BLaER1 treated with 17β-estradiol and CSF1 and Interleukin-3, amounts not matched to agents 10 nM and 100 nM (cell line): Measurements from ENCODE around the gene DAB2IP.

Experiments
- H3K27ac ChIP-seq, 11 experiments: shearing (Covaris generic); formaldehyde crosslinking; 2 replicates each; pipeline ENCODE4 v1.8.1; 2022
- H3K27me3 ChIP-seq, 11 experiments: shearing (Covaris generic); formaldehyde crosslinking; 2 replicates each; pipeline ENCODE4 v1.8.1; 2022
- H3K36me3 ChIP-seq, 11 experiments: shearing (Covaris generic); formaldehyde crosslinking; 2 replicates each; pipeline ENCODE4 v1.8.1; 2022
- H3K4me1 ChIP-seq, 10 experiments: shearing (Covaris generic); formaldehyde crosslinking; 2 replicates each; pipeline ENCODE4 v1.8.1; 2022
- H3K4me2 ChIP-seq, 11 experiments: shearing (Covaris generic); formaldehyde crosslinking; 2 replicates each; pipeline ENCODE4 v1.8.1; 2022
- H3K4me3 ChIP-seq, 10 experiments: shearing (Covaris generic); formaldehyde crosslinking; 2 replicates each; pipeline ENCODE4 v1.8.1; 2022
- H3K9ac ChIP-seq, 11 experiments: shearing (Covaris generic); formaldehyde crosslinking; 2 replicates each; pipeline ENCODE4 v1.8.1; 2022
- H3K9me3 ChIP-seq, 11 experiments: shearing (Covaris generic); formaldehyde crosslinking; replicated peaks in 1 of 11; 2 replicates each; pipeline ENCODE4 v1.8.1; 2022
- H4K20me1 ChIP-seq, 11 experiments: shearing (Covaris generic); formaldehyde crosslinking; 2 replicates each; pipeline ENCODE4 v1.8.1; 2022
- Cebpa-rat ChIP-seq, 11 experiments: shearing (Covaris generic); IDR thresholded peaks; 2 replicates each; pipeline ENCODE4 v1.8.1; 2022

Gene DAB2IP

GRCh38 chr9:121631978-121632418 lies 19.4 kb upstream of the DAB2IP start:
- Histone ChIP-seq H3K9me3 (no peaks in the 10 kb centered on the region), H3K27me3 (no peaks in the 10 kb centered on the region), H3K4me2 (peak overlapping the region in 6 of 11 experiments; percentile 2 to 84 (median 72); a peak in 7 of 22 replicates), H3K27ac (no peak overlapping the region), H3K4me1 (peaks cover 48 to 87% (median 80%) of the 10 kb centered on the region in 10 experiments), H3K4me3 (no peak overlapping the region), H3K36me3 (no peaks in the 10 kb centered on the region), H3K9ac (no peak overlapping the region), H4K20me1 (peaks cover 0 to 28% (median 0%) of the 10 kb centered on the region in 11 experiments; a peak in 4 of 22 replicates)
- no peak for TF ChIP-seq Cebpa-rat (IDR thresholded peaks at IDR 0.05)

GRCh38 chr9:121633119-121633714 lies 18.2 kb upstream of the DAB2IP start:
- no peak for TF ChIP-seq Cebpa-rat (IDR thresholded peaks at IDR 0.05)
- Histone ChIP-seq H3K27me3 (no peaks in the 10 kb centered on the region), H3K9ac (no peak overlapping the region), H3K4me3 (no peak overlapping the region), H3K4me2 (peak overlapping the region in 7 of 11 experiments; percentile 71 to 84 (median 77); a peak in 13 of 22 replicates), H3K9me3 (no peaks in the 10 kb centered on the region), H4K20me1 (peaks cover 0 to 28% (median 0%) of the 10 kb centered on the region in 11 experiments; a peak in 4 of 22 replicates), H3K36me3 (no peaks in the 10 kb centered on the region), H3K27ac (no peak overlapping the region; a peak in 1 of 22 replicates), H3K4me1 (peaks cover 49 to 87% (median 80%) of the 10 kb centered on the region in 10 experiments)

GRCh38 chr9:121633736-121634135 lies 17.7 kb upstream of the DAB2IP start:
- Histone ChIP-seq H3K4me3 (no peak overlapping the region), H3K4me1 (peaks cover 46 to 87% (median 80%) of the 10 kb centered on the region in 10 experiments), H3K9ac (no peak overlapping the region), H4K20me1 (peaks cover 0 to 28% (median 0%) of the 10 kb centered on the region in 11 experiments; a peak in 4 of 22 replicates), H3K36me3 (no peaks in the 10 kb centered on the region), H3K27ac (peak overlapping the region in 4 of 11 experiments; percentile 40 to 78 (median 42); a peak in 4 of 22 replicates), H3K4me2 (peak overlapping the region in 10 of 11 experiments; percentile 55 to 88 (median 77); a peak in 18 of 22 replicates), H3K9me3 (peaks cover 0 to 2% (median 0%) of the 10 kb centered on the region in 11 experiments; a peak in 3 of 22 replicates), H3K27me3 (no peaks in the 10 kb centered on the region)
- no peak for TF ChIP-seq Cebpa-rat (IDR thresholded peaks at IDR 0.05)

DNA sequence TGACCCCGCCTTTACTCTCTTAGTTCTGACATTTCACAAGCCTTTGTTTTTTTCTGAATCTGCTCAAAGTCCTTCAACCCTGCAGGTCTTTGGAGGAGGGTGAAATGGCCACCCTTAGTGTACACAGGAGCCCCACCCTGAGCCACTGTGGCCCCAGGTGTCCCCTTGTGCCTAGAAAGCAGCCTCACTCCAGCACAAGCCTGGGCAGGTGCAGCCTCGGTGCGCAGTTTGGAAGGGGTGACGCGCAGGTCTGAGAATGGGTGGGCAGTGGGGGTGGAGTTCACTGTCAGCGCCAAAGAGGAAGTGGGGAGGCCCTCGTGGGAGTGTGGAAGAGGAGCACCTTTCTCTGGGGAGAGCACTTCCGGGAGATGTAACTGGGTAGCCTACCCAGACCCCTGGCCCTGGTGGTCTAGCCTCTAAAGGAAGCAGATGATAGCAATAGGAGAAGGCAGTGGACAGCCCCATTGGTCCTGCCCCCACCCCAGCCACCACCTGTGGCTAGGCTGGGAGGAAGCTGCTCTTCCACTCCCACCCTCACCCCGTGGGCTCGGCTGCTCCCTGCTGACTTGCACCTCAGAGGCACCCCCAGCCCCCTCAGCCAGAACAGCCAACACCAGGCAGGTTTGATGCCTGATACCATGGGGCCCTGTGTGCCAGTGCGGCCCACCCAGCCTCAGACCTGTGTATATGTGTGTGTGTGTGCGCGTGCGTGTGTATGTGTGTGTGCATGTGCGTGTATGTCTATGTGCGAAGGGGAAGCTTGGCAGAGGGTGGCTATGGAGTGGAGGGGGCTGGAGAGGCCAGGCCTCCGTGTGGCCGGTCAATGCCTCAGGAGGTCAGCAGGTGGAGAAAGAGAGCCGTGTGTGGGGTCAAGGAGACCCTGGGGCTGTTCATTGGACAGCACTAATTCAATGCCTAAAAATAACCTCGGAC lies 16.8 kb upstream of the DAB2IP start:
- Histone ChIP-seq H3K36me3 (no peaks in the 10 kb centered on the region), H3K9ac (peak overlapping the region in 5 of 11 experiments; percentile 8 to 54 (median 52); a peak in 6 of 22 replicates), H3K4me3 (no peak overlapping the region), H3K27ac (peak overlapping the region in 9 of 11 experiments; percentile 6 to 78 (median 41); a peak in 14 of 22 replicates), H4K20me1 (peaks cover 0 to 28% (median 0%) of the 10 kb centered on the region in 11 experiments; a peak in 4 of 22 replicates), H3K4me1 (peaks cover 43 to 87% (median 80%) of the 10 kb centered on the region in 10 experiments), H3K9me3 (peaks cover 0 to 9% (median 0%) of the 10 kb centered on the region in 11 experiments; a peak in 6 of 22 replicates), H3K27me3 (no peaks in the 10 kb centered on the region), H3K4me2 (peak overlapping the region; percentile 55 to 88 (median 77))
- no peak for TF ChIP-seq Cebpa-rat (IDR thresholded peaks at IDR 0.05)

DNA sequence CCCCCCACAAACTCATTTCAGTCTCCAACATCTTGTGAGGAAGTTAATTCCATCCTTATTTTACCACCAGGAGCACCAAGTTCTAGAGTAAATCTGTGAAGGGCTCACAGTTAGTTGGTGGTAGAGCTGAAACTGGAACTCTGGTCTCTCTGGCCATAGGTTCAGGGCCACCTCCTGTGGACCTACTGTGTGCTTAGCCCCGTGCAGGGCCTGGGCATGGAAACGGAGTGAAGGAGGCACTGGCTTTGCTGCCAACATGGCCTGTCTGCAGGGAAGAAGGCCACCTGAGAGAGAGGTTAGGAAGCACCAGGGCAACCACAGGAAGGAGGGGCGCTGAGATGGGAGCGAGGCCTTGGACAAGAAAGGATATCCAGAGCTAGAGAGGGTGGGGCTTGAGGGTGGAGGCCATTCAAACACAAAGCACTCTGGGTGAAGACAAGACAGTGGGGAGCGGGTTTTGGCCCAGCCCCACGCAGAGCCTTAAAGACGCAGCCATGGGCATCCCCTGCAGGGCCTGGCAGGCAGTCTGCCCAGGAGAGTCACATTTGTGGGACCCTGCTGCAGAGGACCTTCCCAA lies 16.0 kb upstream of the DAB2IP start:
- H3K27me3 ChIP-seq = no peaks in the 10 kb centered on the region
- no peaks in the 10 kb centered on the region for H3K36me3 ChIP-seq
- H3K4me2 ChIP-seq = peak overlapping the region; percentile 55 to 88 (median 77)
- peaks cover 0 to 29% (median 0%) of the 10 kb centered on the region in 11 experiments; a peak in 4 of 22 replicates for H4K20me1 ChIP-seq
- peak overlapping the region in 6 of 11 experiments; percentile 13 to 78 (median 42); a peak in 12 of 22 replicates for H3K27ac ChIP-seq
- H3K4me3 ChIP-seq = no peak overlapping the region
- H3K9me3 ChIP-seq = peaks cover 0 to 9% (median 0%) of the 10 kb centered on the region in 11 experiments; a peak in 6 of 22 replicates
- TF ChIP-seq Cebpa-rat (IDR thresholded peaks at IDR 0.05) = no peak
- H3K9ac ChIP-seq = peak overlapping the region in 4 of 11 experiments; percentile 2 to 54 (median 36); a peak in 4 of 22 replicates
- peaks cover 49 to 89% (median 83%) of the 10 kb centered on the region in 10 experiments for H3K4me1 ChIP-seq

GRCh38 chr9:121636341-121636865 lies 15.0 kb upstream of the DAB2IP start:
- Histone ChIP-seq H3K4me3 (no peak overlapping the region), H4K20me1 (peaks cover 0 to 34% (median 0%) of the 10 kb centered on the region in 11 experiments; a peak in 4 of 22 replicates), H3K27ac (peak overlapping the region in 8 of 11 experiments; percentile 4 to 78 (median 46); a peak in 14 of 22 replicates), H3K4me1 (peaks cover 52 to 94% (median 92%) of the 10 kb centered on the region in 10 experiments), H3K27me3 (no peaks in the 10 kb centered on the region), H3K9me3 (peaks cover 0 to 9% (median 0%) of the 10 kb centered on the region in 11 experiments; a peak in 6 of 22 replicates), H3K36me3 (no peaks in the 10 kb centered on the region), H3K4me2 (peak overlapping the region; percentile 55 to 88 (median 77)), H3K9ac (peak overlapping the region in 9 of 11 experiments; percentile 17 to 58 (median 42); a peak in 15 of 22 replicates)
- TF ChIP-seq Cebpa-rat (IDR thresholded peaks at IDR 0.05) = no peak

- Histone ChIP-seq H3K27me3 (no peaks in the 10 kb centered on the region), H3K36me3 (no peaks in the 10 kb centered on the region), H3K4me1 (peaks cover 52 to 94% (median 90%) of the 10 kb centered on the region in 10 experiments), H3K4me3 (no peak overlapping the region), H4K20me1 (peaks cover 0 to 33% (median 0%) of the 10 kb centered on the region in 11 experiments; a peak in 4 of 22 replicates), H3K9ac (peak overlapping the region in 8 of 11 experiments; percentile 17 to 58 (median 44); a peak in 8 of 22 replicates), H3K27ac (peak overlapping the region in 8 of 11 experiments; percentile 24 to 78 (median 56); a peak in 15 of 22 replicates), H3K9me3 (peaks cover 0 to 9% (median 0%) of the 10 kb centered on the region in 11 experiments; a peak in 6 of 22 replicates), H3K4me2 (peak overlapping the region; percentile 55 to 88 (median 77))
- no peak for TF ChIP-seq Cebpa-rat (IDR thresholded peaks at IDR 0.05)
These were observed 14.3 kb upstream of the DAB2IP start for GRCh38 chr9:121636978-121637712.
